Tibial nerve (tissue), 4 donors: ENCODE data around the gene MESP2. TPM values are rescaled to one million over a fixed set of nuclear protein-coding genes. Genes with fewer than 3 reads are reported as not detected.
"Not testable (repeated sequence)": the region's sequence is repeated elsewhere in the genome, so short reads cannot be mapped to it uniquely, and the experiment has no call there.

Experiments
- DNase-seq, 2 donors: peaks; one replicate each; pipeline ENCODE4 v3.0.0-alpha.2; 2019; ENCODE audit warnings: low spot score in 2 of 2
- H3K27ac ChIP-seq, 4 donors: fragments of 200-600 bp; sonication (generic) in 3 of 4; one replicate each; pipeline ENCODE4 v1.5.1; 2017 to 2019; ENCODE audit warnings: mild to moderate bottlenecking in 1 of 4
- H3K27me3 ChIP-seq, 2 donors: fragments of 200-600 bp; sonication (generic) in 1 of 2; one replicate each; pipeline versions ENCODE4 v1.5.1 to v1.6.0; 2017 to 2019
- H3K36me3 ChIP-seq, 3 donors: fragments of 200-600 bp; sonication (generic); one replicate each; pipeline ENCODE4 v1.5.1; 2018 to 2019
- H3K4me1 ChIP-seq, 4 donors: fragments of 200-600 bp; sonication (generic) in 3 of 4; one replicate each; pipeline ENCODE4 v1.5.1; 2017 to 2019
- H3K4me3 ChIP-seq, 4 donors: fragments of 200-600 bp; sonication (generic) in 3 of 4; one replicate each; pipeline ENCODE4 v1.5.1; 2017 to 2019; ENCODE audit warnings: mild to moderate bottlenecking in 1 of 4, moderate library complexity in 1 of 4
- H3K9me3 ChIP-seq, 4 donors: fragments of 200-600 bp; sonication (generic) in 3 of 4; one replicate each; pipeline ENCODE4 v1.5.1; 2017 to 2019
- EP300 ChIP-seq, 2 donors: sonication (generic); formaldehyde crosslinking; IDR thresholded peaks; one replicate each; pipeline ENCODE4 v1.6.1; 2017; ENCODE audit warnings: antibody characterized with exemption in 2 of 2, mild to moderate bottlenecking in 1 of 2
- POLR2A ChIP-seq, 2 donors: fragments of 450-650 bp; IDR thresholded peaks; one replicate each; pipeline ENCODE4 v1.6.1; 2017; ENCODE audit warnings: antibody characterized with exemption in 2 of 2, mild to moderate bottlenecking in 2 of 2, moderate library complexity in 2 of 2
- WGBS, 2 donors: methylation state at CpG; one replicate each; pipeline ENCODE4 v1.1.5; 2018; 5-methylcytosine and 5-hydroxymethylcytosine counted together
- total RNA-seq, 4 donors: library from RNA; depleted of rRNA; stranded (reverse); fragments of >200 nt; gene quantifications; one replicate each; pipeline ENCODE4 v1.1.0, GENCODE V29; 2016
- TF ChIP-seq, protein P1 (sequence below), 5 experiments: fragments of 200-600 bp in 3 of 5; fragments of 450-650 bp in 2 of 5; sonication (generic) in 3 of 5; IDR thresholded peaks; one replicate each; pipeline ENCODE4 v1.5.1; 2016 to 2019; ENCODE audit warnings: antibody characterized with exemption in 5 of 5, mild to moderate bottlenecking in 3 of 5, moderate library complexity in 2 of 5

MESP2 gene
- total RNA-seq, 4 donors from 2014 or later: 1.5 TPM; not detected in 3

DNA sequence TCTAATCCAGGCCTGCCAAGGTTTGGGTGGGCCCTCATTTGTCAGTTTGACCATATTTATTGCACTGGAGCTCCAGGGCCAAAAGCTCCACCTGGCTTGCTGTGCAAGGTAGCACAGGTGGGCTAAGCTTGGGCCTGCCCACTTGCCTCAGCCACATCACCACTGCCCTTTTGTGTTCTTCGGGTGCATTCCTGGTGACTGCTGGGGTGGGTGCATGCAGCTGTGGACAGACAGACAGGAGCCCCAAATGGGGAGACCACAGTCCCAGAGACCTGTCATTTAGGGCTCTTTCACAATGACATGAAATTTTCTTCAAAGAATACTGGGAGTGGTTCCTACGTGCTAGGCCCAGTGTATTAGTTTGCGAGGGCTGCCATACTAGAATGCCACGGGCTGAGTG, 2.7 kb downstream of the MESP2 start:
- Histone ChIP-seq H3K27ac (no peak overlapping the region), H3K4me3 (no peak overlapping the region), H3K4me1 (peaks cover 0 to 18% (median 6%) of the 10 kb centered on the region in 4 donors), H3K27me3 (no peaks in the 10 kb centered on the region), H3K9me3 (no peaks in the 10 kb centered on the region), H3K36me3 (no peaks in the 10 kb centered on the region)
- TF ChIP-seq, protein P1, sequence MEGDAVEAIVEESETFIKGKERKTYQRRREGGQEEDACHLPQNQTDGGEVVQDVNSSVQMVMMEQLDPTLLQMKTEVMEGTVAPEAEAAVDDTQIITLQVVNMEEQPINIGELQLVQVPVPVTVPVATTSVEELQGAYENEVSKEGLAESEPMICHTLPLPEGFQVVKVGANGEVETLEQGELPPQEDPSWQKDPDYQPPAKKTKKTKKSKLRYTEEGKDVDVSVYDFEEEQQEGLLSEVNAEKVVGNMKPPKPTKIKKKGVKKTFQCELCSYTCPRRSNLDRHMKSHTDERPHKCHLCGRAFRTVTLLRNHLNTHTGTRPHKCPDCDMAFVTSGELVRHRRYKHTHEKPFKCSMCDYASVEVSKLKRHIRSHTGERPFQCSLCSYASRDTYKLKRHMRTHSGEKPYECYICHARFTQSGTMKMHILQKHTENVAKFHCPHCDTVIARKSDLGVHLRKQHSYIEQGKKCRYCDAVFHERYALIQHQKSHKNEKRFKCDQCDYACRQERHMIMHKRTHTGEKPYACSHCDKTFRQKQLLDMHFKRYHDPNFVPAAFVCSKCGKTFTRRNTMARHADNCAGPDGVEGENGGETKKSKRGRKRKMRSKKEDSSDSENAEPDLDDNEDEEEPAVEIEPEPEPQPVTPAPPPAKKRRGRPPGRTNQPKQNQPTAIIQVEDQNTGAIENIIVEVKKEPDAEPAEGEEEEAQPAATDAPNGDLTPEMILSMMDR (IDR thresholded peaks at IDR 0.05): no peak
- TF ChIP-seq POLR2A (IDR thresholded peaks at IDR 0.05): no peak
- WGBS, 2 donors: 92 to 95% methylated on average over 4 of the region's 4 CpGs
- DNase-seq: no peak

DNA sequence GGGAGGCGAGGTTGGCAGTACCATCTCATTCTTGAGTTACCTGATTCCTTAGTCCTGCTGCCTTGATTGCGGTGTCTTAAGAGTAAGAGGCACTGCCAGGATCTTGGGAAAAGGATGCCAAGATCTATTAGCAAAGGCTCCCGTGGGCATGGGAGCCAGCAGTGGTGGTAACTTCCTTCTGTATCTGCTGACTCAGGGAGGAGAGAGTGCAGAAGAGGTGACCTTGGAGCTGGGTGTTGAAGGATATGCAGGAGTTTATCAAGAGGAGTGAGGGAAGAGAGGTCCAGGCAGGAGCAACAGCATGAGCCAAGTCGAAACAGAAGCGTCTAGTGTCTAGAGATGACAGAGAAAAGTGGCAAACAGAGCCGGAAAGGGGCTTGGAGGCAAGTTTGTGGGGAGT, 4.5 kb downstream of the MESP2 start:
- Histone ChIP-seq H3K4me1 (peaks cover 0 to 18% (median 6%) of the 10 kb centered on the region in 4 donors), H3K9me3 (no peaks in the 10 kb centered on the region), H3K36me3 (peaks cover 0 to 11% (median 0%) of the 10 kb centered on the region in 3 donors), H3K27ac (no peak overlapping the region), H3K4me3 (no peak overlapping the region), H3K27me3 (no peaks in the 10 kb centered on the region)
- TF ChIP-seq, protein P1 (IDR thresholded peaks at IDR 0.05): no peak
- TF ChIP-seq POLR2A (IDR thresholded peaks at IDR 0.05) (no peak), EP300 (IDR thresholded peaks at IDR 0.05) (no peak)
- WGBS, 2 donors: 81 to 85% methylated on average over 6 of the region's 6 CpGs
- DNase-seq: no peak

DNA sequence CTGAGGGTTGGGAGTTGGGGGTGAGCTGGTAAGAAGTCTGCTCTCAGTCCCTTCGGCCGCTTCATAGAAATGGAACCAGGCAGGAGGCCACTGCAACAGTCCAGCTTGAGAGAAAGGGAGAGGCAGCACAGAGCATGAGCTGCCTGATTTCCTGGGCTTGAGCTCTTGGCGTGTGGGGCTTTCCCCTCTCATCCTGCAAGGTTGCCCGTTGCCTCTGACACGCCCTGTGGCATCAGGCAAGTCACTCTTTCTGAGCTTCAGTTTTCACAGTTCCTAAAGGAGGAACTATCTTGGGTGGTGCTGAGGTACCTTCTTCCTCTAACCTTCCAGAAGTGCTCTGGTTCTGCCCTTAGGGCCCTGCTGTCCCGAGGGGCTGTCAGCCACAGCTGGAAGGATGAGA, 4.9 kb downstream of the MESP2 start:
- WGBS, 2 donors: 59 to 67% methylated on average over 6 of the region's 6 CpGs
- TF ChIP-seq POLR2A (IDR thresholded peaks at IDR 0.05) (no peak), EP300 (IDR thresholded peaks at IDR 0.05) (no peak)
- TF ChIP-seq, protein P1 (IDR thresholded peaks at IDR 0.05): no peak
- H3K27me3 ChIP-seq: no peaks in the 10 kb centered on the region
- H3K9me3 ChIP-seq: no peaks in the 10 kb centered on the region
- no peak overlapping the region for H3K27ac ChIP-seq
- H3K36me3 ChIP-seq: peaks cover 0 to 11% (median 0%) of the 10 kb centered on the region in 3 donors
- DNase-seq: no peak
- peaks cover 0 to 14% (median 5%) of the 10 kb centered on the region in 4 donors for H3K4me1 ChIP-seq
- H3K4me3 ChIP-seq: no peak overlapping the region

DNA sequence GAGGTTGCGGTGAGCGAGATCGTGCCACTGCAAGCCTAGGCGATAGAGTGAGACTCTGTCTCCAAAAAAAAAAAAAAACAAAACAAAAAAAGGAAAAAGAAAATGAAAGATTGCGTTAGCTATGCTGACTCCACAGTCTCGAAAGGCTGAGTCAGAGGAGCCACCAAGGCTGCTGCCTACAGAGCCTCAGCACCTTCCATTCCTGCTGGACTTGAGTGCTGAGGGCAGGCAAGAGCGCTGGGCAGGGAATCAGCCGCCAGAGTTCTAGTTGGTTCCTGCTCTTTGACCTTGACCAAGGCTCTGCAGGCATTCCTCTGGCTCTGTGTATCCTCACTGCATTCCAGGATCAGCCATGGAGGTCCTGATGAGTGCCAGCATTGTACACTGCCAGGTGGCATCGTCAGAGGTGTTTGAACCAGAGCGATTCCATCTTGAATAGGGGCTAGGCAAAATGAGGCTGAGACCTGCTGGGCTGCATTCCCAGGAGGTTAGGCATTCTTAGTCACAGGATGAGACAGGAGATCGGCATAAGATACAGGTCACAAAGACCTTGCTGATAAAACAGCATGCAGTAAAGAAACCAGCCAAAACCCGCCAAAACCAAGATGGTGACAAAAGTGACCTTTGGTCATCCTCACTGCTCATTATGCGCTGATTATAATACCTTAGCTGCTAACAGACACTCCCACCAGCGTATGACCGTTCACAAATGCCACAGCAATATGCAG, 5.9 kb downstream of the MESP2 start:
- Histone ChIP-seq H3K36me3 (peaks cover 0 to 11% (median 0%) of the 10 kb centered on the region in 3 donors), H3K27ac (no peak overlapping the region), H3K27me3 (no peaks in the 10 kb centered on the region), H3K4me3 (no peak overlapping the region), H3K4me1 (peaks cover 0 to 4% (median 0%) of the 10 kb centered on the region in 4 donors), H3K9me3 (no peaks in the 10 kb centered on the region)
- TF ChIP-seq, protein P1 (IDR thresholded peaks at IDR 0.05): no peak
- TF ChIP-seq POLR2A (IDR thresholded peaks at IDR 0.05): no peak
- TF ChIP-seq EP300 (IDR thresholded peaks at IDR 0.05): no peak
- 75 to 78% methylated on average over 15 of the region's 15 CpGs for WGBS, 2 donors
- no peak for DNase-seq

DNA sequence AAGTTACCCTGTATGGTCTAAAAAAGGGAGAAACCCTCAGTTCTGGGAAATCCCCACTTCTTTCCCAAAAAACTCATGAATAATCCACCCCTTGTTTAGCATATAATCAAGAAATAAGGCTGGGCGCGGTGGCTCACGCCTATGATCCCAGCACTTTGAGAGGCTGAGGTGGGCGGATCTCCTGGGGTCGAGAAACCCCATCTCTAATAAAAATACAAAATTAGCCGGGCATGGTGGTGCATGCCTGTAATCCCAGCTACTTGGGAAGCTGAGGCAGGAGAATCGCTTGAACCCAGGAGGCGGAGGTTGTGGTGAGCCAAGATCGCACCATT, 6.5 kb downstream of the MESP2 start:
- 93 to 95% methylated on average over 9 of the region's 9 CpGs for WGBS, 2 donors
- H3K9me3 ChIP-seq: not testable (repeated sequence)

More for the DNA sequence above, 6.5 kb downstream of the MESP2 start:
- H3K4me1 ChIP-seq, H3K4me3 ChIP-seq, H3K27ac ChIP-seq, H3K27me3 ChIP-seq, DNase-seq: not testable (repeated sequence)
- H3K36me3 ChIP-seq: peaks cover 0 to 16% (median 0%) of the 10 kb centered on the region in 3 donors
